ENCODE measurements around the gene GRM2. TPM values are rescaled to one million over a fixed set of nuclear protein-coding genes. Genes with fewer than 3 reads are reported as not detected.

GRM2 gene
- total and polyA plus RNA-seq, 8 donors: 0.06 to 0.58 (median 0.26) TPM; not detected in 4

DNA sequence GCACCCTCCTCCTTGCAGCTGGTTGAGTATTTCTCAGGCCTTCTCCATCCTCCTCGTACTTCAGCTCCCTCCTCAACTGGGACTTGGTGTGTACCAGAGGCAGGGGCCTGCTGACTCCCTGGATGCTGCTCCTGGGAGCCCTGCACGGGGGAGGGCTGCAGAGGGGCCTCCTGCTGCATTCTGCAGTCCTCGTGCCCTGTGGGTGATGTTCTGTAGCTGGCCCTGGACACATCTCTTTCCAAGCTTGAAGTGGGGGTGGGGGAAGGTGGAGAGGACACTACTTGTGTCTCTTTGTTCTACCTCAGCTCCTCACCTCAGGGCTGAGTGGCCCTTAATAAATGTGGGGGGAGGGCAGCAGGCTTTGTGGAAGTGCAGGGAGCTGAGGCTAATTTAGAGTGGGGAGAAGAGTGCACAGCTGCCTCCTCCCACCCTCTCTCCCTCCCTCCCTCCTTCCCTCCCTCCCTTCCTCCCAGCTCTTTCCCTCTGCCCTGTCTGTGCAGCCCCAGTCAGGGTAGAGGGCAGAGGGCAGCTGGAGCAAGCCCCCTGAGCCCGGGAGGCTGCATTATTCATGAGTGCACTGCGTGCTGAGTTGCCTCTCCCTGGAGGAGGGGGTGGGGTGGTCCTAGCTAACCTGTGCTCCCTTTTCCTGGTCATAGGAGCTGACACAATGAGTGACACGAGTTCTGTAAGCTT lies 3.7 kb upstream of the GRM2 start:
- H3K9me3 ChIP-seq: no peaks in the 10 kb centered on the region
- 48 to 60% (median 56%) methylated on average over 5 to 6 of the region's 6 CpGs for WGBS, 5 donors
- peaks cover 5 to 14% (median 11%) of the 10 kb centered on the region in 4 donors for H3K4me1 ChIP-seq
- TF ChIP-seq POLR2AphosphoS5 (IDR thresholded peaks at IDR 0.05): no peak
- no peak for TF ChIP-seq POLR2A (IDR thresholded peaks at IDR 0.05)
- TF ChIP-seq, protein P1, sequence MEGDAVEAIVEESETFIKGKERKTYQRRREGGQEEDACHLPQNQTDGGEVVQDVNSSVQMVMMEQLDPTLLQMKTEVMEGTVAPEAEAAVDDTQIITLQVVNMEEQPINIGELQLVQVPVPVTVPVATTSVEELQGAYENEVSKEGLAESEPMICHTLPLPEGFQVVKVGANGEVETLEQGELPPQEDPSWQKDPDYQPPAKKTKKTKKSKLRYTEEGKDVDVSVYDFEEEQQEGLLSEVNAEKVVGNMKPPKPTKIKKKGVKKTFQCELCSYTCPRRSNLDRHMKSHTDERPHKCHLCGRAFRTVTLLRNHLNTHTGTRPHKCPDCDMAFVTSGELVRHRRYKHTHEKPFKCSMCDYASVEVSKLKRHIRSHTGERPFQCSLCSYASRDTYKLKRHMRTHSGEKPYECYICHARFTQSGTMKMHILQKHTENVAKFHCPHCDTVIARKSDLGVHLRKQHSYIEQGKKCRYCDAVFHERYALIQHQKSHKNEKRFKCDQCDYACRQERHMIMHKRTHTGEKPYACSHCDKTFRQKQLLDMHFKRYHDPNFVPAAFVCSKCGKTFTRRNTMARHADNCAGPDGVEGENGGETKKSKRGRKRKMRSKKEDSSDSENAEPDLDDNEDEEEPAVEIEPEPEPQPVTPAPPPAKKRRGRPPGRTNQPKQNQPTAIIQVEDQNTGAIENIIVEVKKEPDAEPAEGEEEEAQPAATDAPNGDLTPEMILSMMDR (IDR thresholded peaks at IDR 0.05): no peak
- no peak for TF ChIP-seq EP300 (IDR thresholded peaks at IDR 0.05)
- no peak overlapping the region for H3K27ac ChIP-seq
- H3K27me3 ChIP-seq: peaks cover 0 to 13% (median 0%) of the 10 kb centered on the region in 3 donors
- peaks cover 51 to 80% (median 74%) of the 10 kb centered on the region in 4 donors for H3K36me3 ChIP-seq
- H3K4me3 ChIP-seq: no peak overlapping the region
- intact Hi-C loops (cut with DNase I; ENCODE audit: low total_unique reads): no loop called here
- no peak for DNase-seq

DNA sequence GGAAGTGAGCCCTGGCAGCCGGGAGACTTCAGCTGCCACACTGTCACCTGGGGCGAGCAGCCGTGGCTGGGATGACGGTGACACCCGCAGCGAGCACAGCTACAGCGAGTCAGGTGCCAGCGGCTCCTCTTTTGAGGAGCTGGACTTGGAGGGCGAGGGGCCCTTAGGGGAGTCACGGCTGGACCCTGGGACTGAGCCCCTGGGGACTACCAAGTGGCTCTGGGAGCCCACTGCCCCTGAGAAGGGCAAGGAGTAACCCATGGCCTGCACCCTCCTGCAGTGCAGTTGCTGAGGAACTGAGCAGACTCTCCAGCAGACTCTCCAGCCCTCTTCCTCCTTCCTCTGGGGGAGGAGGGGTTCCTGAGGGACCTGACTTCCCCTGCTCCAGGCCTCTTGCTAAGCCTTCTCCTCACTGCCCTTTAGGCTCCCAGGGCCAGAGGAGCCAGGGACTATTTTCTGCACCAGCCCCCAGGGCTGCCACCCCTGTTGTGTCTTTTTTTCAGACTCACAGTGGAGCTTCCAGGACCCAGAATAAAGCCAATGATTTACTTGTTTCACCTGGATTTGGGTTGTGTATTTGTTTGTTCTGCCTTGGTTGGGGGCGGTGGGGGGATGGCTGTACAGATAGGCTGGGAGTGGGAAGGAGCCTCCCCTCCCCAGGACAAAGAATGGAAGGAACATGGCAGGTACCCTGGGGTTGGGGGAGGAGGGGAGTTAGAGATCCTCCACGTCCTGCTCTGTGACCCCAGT lies 2.9 kb upstream of the GRM2 start:
- H3K27ac ChIP-seq: no peak overlapping the region
- H3K9me3 ChIP-seq: no peaks in the 10 kb centered on the region
- no peak overlapping the region for H3K4me3 ChIP-seq
- H3K4me1 ChIP-seq: peaks cover 5 to 14% (median 11%) of the 10 kb centered on the region in 4 donors
- peaks cover 45 to 73% (median 67%) of the 10 kb centered on the region in 4 donors for H3K36me3 ChIP-seq
- intact Hi-C loops (cut with DNase I; ENCODE audit: low total_unique reads): no loop called here
- H3K27me3 ChIP-seq: peaks cover 0 to 15% (median 0%) of the 10 kb centered on the region in 3 donors
- 70 to 79% (median 75%) methylated on average over 2 to 12 of the region's 12 CpGs for WGBS, 5 donors
- TF ChIP-seq POLR2AphosphoS5 (IDR thresholded peaks at IDR 0.05): no peak
- no peak for TF ChIP-seq POLR2A (IDR thresholded peaks at IDR 0.05)
- TF ChIP-seq EP300 (IDR thresholded peaks at IDR 0.05): no peak
- TF ChIP-seq, protein P1 (IDR thresholded peaks at IDR 0.05): no peak
- DNase-seq: no peak

- no peaks in the 10 kb centered on the region for H3K9me3 ChIP-seq
- TF ChIP-seq POLR2A (IDR thresholded peaks at IDR 0.05) (no peak), POLR2AphosphoS5 (IDR thresholded peaks at IDR 0.05) (no peak), EP300 (IDR thresholded peaks at IDR 0.05) (no peak)
- TF ChIP-seq, protein P1 (IDR thresholded peaks at IDR 0.05): no peak
- no peak for DNase-seq
- H3K27me3 ChIP-seq: peaks cover 0 to 15% (median 0%) of the 10 kb centered on the region in 3 donors
- H3K4me3 ChIP-seq: no peak overlapping the region
- H3K27ac ChIP-seq: no peak overlapping the region
- peaks cover 5 to 14% (median 11%) of the 10 kb centered on the region in 4 donors for H3K4me1 ChIP-seq
- intact Hi-C loops (cut with DNase I; ENCODE audit: low total_unique reads): no loop called here
- WGBS, 5 donors: 73 to 90% (median 83%) methylated on average over 2 to 4 of the region's 4 CpGs
- peaks cover 39 to 67% (median 61%) of the 10 kb centered on the region in 4 donors for H3K36me3 ChIP-seq
Measured at GRCh38 chr3:51704511-51704950, 2.3 kb upstream of the GRM2 start.

DNA sequence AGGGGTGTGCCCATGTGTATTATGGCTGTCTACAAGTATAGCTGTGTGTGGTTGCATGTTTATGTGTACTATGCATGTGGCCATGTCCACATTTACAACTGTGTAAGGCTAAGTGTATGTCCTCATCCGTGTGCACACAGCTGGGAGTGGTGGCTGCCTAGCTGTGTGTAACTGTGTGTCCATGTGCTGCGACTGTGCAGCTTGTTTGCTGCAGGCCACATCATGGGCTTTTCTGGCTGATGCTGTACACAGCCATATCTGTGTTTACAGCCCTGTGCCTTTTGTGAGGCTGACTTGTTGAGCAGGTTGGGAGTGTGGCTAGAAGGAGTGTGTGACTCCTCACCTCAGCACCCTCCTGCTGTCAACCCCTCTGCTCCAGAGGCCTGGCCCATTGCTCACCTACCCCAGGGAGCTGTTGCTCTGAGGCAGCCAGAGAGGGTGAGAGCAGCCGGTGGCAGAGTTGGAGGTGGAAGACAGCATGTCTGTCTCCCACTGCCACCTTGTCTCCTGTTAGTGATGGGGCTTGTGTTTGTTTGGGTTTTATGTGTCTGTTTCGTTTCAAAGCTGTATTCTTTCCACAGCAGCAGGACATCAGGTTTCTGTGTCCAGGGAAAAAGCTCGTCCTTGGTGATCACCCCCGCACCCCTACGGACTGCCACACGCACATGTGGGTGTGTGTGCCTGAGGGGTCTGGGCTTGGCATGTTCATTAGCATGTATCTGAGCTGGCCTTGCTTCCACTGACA lies 1.4 kb upstream of the GRM2 start:
- DNase-seq: no peak
- Histone ChIP-seq H3K27ac (no peak overlapping the region), H3K4me1 (peaks cover 5 to 14% (median 11%) of the 10 kb centered on the region in 4 donors), H3K4me3 (no peak overlapping the region), H3K9me3 (no peaks in the 10 kb centered on the region), H3K27me3 (peaks cover 0 to 15% (median 0%) of the 10 kb centered on the region in 3 donors), H3K36me3 (peaks cover 30 to 58% (median 52%) of the 10 kb centered on the region in 4 donors)
- intact Hi-C loops (cut with DNase I; ENCODE audit: low total_unique reads): no loop called here
- 85 to 92% (median 87%) methylated on average over 7 to 8 of the region's 8 CpGs for WGBS, 5 donors
- no peak for TF ChIP-seq POLR2A (IDR thresholded peaks at IDR 0.05)
- TF ChIP-seq, protein P1 (IDR thresholded peaks at IDR 0.05): no peak
- TF ChIP-seq POLR2AphosphoS5 (IDR thresholded peaks at IDR 0.05): no peak
- TF ChIP-seq EP300 (IDR thresholded peaks at IDR 0.05): no peak
